ENCODE results near the gene MGMT. TPM values are rescaled to one million over a fixed set of nuclear protein-coding genes. Genes with fewer than 3 reads are reported as not detected.

The MGMT gene
- total and polyA plus RNA-seq, 7 experiments from 2014 or later = 17.6 to 37.1 (median 22.0) TPM

DNA sequence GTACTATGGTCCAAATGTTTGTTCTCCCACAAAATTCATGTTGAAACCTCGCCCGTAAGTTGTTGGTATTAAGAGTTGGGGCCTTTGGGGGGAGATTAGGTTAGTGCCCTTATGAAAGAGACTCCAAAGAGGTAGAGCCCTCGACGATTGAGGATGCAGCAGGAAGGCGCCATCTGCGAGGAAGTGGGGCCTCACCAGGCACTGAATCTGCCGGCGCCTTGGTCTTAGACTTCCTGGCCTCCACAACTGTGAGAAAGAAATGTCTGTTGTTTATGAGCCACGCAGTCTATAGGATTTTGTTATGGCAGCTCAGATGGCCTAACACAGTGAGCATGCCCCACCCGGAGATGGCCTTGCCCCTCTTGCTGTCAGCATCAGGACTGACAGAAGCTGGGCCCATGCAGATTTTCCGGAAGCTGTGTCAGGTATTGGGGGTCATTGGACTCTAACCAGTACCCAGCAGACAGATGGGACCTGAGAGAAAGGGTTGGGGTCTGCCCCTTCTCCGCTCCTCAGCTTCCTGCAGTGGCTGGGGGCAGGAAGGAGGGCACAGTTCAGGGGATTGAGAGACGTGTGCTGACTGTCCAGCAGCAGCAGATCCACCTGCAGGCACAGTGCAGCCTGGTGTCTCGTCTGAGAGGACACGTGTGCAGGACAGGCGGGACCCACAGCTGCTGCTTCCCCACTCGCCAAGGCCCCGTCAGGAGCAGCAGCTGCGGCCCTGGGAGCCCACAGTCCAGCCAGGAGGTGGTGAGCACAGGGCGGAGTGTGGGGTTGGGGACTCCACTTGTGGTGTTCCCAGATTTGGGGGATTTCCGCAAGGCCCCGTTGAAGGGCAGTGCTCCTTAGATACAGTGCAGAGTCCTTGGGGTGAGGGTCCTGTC is 47.8 kb downstream of the MGMT start:
- peaks cover 0 to 8% (median 0%) of the 10 kb centered on the region in 3 experiments for H3K9me3 ChIP-seq (ENCODE audit: control insufficient read depth in 2 of 3, low read length in 3 of 3)
- no peak overlapping the region for H3K27ac ChIP-seq (ENCODE audit: low read depth, low read length)
- Mint-ChIP-seq H3K4me3 (peak overlapping the region in 2 of 10 donors; percentile 2 to 5), H3K4me1 (peaks cover 0 to 52% (median 32%) of the 10 kb centered on the region in 7 donors), H3K9me3 (peaks cover 0 to 39% (median 9%) of the 10 kb centered on the region in 11 donors), H3K36me3 (peaks cover 5 to 41% (median 30%) of the 10 kb centered on the region in 5 donors), H3K27ac (peak overlapping the region in 2 of 9 donors; percentile 28 to 65), H3K27me3 (no peaks in the 10 kb centered on the region)
- no peaks in the 10 kb centered on the region for H3K27me3 ChIP-seq (ENCODE audit: control insufficient read depth in 2 of 2, insufficient read depth in 2 of 2, low read length in 2 of 2)
- ChIA-PET CTCF (no interaction called here), POLR2A (no interaction called here)
- DNase-seq = no peak
- H3K4me3 ChIP-seq (ENCODE audit: low read length) = no peak overlapping the region
- no peaks in the 10 kb centered on the region for H3K4me1 ChIP-seq (ENCODE audit: control insufficient read depth in 2 of 2, insufficient read depth in 2 of 2, low read length in 2 of 2)
- H3K36me3 ChIP-seq (ENCODE audit: control insufficient read depth in 2 of 3, insufficient read depth in 3 of 3, low read length in 3 of 3) = no peaks in the 10 kb centered on the region
- ATAC-seq = no peak
- intact Hi-C loops (cut with micrococcal nuclease) = no loop called here

DNA sequence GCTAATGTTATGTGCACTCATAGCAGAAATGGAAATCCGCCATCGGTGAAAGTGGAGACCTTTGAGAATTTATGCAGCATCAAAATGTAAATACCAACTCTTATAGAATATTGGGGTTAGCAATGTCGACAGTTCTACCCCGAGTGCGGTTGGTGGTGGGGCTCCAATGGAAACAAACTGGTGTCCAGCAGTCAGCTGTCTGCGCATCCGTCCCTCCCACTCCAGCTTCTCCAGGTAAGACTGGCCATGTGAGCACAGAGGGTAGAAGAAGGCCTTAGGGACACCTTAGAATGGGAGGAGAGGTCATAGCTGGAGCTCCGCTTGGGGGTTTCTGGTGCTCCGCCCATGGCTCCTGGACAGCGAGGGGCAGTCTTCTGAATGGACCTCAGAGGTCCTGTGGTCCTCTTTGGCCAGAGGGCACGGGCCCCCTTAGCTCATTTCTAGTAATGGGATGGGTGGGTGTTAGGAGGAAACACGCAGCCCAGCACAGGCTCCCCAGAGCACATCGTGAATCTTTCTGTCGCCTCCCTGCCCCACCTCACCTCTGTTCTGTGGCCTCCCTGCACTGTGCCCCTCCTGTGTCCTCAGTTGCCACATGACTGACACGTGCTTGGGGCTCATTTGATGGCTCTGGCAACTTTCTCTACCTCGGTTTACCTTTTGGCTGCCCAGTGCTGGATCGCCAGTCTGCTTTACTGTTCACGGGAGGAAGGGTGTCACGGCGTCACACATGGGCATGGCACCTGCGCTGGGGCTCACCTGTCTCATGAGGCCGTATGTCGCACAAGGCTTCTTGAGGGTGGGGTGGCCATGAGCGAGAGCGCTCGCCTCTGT is 50.0 kb downstream of the MGMT start:
- no peak overlapping the region for H3K4me3 Mint-ChIP-seq
- H3K36me3 ChIP-seq (ENCODE audit: control insufficient read depth in 2 of 3, insufficient read depth in 3 of 3, low read length in 3 of 3) = peaks cover 0 to 5% (median 0%) of the 10 kb centered on the region in 3 experiments
- DNase-seq (no peak), ATAC-seq (no peak)
- H3K9me3 ChIP-seq (ENCODE audit: control insufficient read depth in 2 of 3, low read length in 3 of 3) = peaks cover 0 to 12% (median 0%) of the 10 kb centered on the region in 3 experiments
- H3K27me3 Mint-ChIP-seq = no peaks in the 10 kb centered on the region
- no peaks in the 10 kb centered on the region for H3K27me3 ChIP-seq (ENCODE audit: control insufficient read depth in 2 of 2, insufficient read depth in 2 of 2, low read length in 2 of 2)
- ChIA-PET CTCF (no interaction called here), POLR2A (no interaction called here)
- no peak overlapping the region for H3K4me3 ChIP-seq (ENCODE audit: low read length)
- intact Hi-C loops (cut with micrococcal nuclease) = no loop called here
- H3K9me3 Mint-ChIP-seq = peaks cover 0 to 28% (median 3%) of the 10 kb centered on the region in 11 donors
- no peaks in the 10 kb centered on the region for H3K4me1 ChIP-seq (ENCODE audit: control insufficient read depth in 2 of 2, insufficient read depth in 2 of 2, low read length in 2 of 2)
- peaks cover 0 to 32% (median 23%) of the 10 kb centered on the region in 5 donors for H3K36me3 Mint-ChIP-seq
- no peak overlapping the region for H3K27ac Mint-ChIP-seq
- no peak overlapping the region for H3K27ac ChIP-seq (ENCODE audit: low read depth, low read length)
- H3K4me1 Mint-ChIP-seq = peaks cover 0 to 41% (median 30%) of the 10 kb centered on the region in 7 donors

- no peaks in the 10 kb centered on the region for H3K4me1 ChIP-seq (ENCODE audit: control insufficient read depth in 2 of 2, insufficient read depth in 2 of 2, low read length in 2 of 2)
- Mint-ChIP-seq H3K27ac (no peak overlapping the region), H3K27me3 (no peaks in the 10 kb centered on the region), H3K4me3 (no peak overlapping the region), H3K36me3 (peaks cover 0 to 32% (median 18%) of the 10 kb centered on the region in 5 donors), H3K4me1 (peaks cover 0 to 35% (median 25%) of the 10 kb centered on the region in 7 donors), H3K9me3 (peaks cover 0 to 22% (median 0%) of the 10 kb centered on the region in 11 donors)
- H3K27me3 ChIP-seq (ENCODE audit: control insufficient read depth in 2 of 2, insufficient read depth in 2 of 2, low read length in 2 of 2) = no peaks in the 10 kb centered on the region
- ATAC-seq = peak; percentile 68
- intact Hi-C loops (cut with micrococcal nuclease) = no loop called here
- no peak overlapping the region for H3K27ac ChIP-seq (ENCODE audit: low read depth, low read length)
- DNase-seq = no peak
- no peak overlapping the region for H3K4me3 ChIP-seq (ENCODE audit: low read length)
- peaks cover 0 to 12% (median 0%) of the 10 kb centered on the region in 3 experiments for H3K9me3 ChIP-seq (ENCODE audit: control insufficient read depth in 2 of 3, low read length in 3 of 3)
- ChIA-PET CTCF (no interaction called here), POLR2A (no interaction called here)
- H3K36me3 ChIP-seq (ENCODE audit: control insufficient read depth in 2 of 3, insufficient read depth in 3 of 3, low read length in 3 of 3) = peaks cover 0 to 5% (median 0%) of the 10 kb centered on the region in 3 experiments
These were observed 50.6 kb downstream of the MGMT start for GRCh38 chr10:129517680-129518057.

GRCh38 chr10:129518793-129519192 is 51.8 kb downstream of the MGMT start:
- intact Hi-C loops (cut with micrococcal nuclease) = no loop called here
- no peaks in the 10 kb centered on the region for H3K4me1 ChIP-seq (ENCODE audit: control insufficient read depth in 2 of 2, insufficient read depth in 2 of 2, low read length in 2 of 2)
- Mint-ChIP-seq H3K4me3 (no peak overlapping the region), H3K4me1 (peaks cover 0 to 28% (median 15%) of the 10 kb centered on the region in 7 donors), H3K27ac (no peak overlapping the region), H3K9me3 (peaks cover 0 to 17% (median 0%) of the 10 kb centered on the region in 11 donors), H3K27me3 (no peaks in the 10 kb centered on the region), H3K36me3 (peaks cover 0 to 30% (median 16%) of the 10 kb centered on the region in 5 donors)
- no peak for DNase-seq
- peaks cover 0 to 5% (median 0%) of the 10 kb centered on the region in 3 experiments for H3K36me3 ChIP-seq (ENCODE audit: control insufficient read depth in 2 of 3, insufficient read depth in 3 of 3, low read length in 3 of 3)
- H3K27me3 ChIP-seq (ENCODE audit: control insufficient read depth in 2 of 2, insufficient read depth in 2 of 2, low read length in 2 of 2) = no peaks in the 10 kb centered on the region
- ChIA-PET CTCF (no interaction called here), POLR2A (no interaction called here)
- H3K27ac ChIP-seq (ENCODE audit: low read depth, low read length) = no peak overlapping the region
- H3K9me3 ChIP-seq (ENCODE audit: control insufficient read depth in 2 of 3, low read length in 3 of 3) = peaks cover 0 to 12% (median 0%) of the 10 kb centered on the region in 3 experiments
- H3K4me3 ChIP-seq (ENCODE audit: low read length) = no peak overlapping the region
- no peak for ATAC-seq

DNA sequence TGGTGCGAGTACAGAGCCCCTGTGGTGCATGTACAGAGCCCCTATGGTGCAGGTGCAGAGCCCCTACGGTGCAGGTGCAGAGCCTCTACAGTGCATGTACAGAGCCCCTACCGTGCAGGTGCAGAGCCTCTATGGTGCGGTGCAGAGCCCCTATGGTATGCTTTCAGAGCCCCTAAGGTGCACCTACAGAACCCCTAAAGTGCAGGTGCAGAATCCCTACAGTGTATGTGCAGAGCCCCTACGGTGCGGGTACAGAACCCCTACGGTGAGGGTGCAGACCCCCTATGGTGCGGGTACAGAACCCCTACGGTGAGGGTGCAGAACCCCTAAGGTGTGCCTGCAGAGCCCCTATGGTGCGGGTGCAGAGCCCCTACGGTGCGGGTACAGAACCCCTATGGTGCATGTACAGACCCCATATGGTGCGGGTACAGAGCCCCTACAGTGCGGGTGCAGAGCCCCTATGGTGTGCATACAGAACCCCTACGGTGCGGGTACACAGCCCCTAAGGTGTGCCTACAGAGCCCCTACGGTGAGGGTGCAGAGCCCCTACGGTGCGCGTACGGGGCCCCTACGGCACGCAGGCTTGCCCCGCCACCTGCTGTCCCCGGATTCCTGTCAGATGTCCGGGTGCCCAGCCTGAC is 53.5 kb downstream of the MGMT start:
- POLR2A ChIA-PET = no interaction called here
- DNase-seq (no peak), ATAC-seq (no peak)
- CTCF ChIA-PET = no interaction called here
- Histone ChIP-seq H3K4me1 (ENCODE audit: control insufficient read depth in 2 of 2, insufficient read depth in 2 of 2, low read length in 2 of 2) (no peaks in the 10 kb centered on the region), H3K36me3 (ENCODE audit: control insufficient read depth in 2 of 3, insufficient read depth in 3 of 3, low read length in 3 of 3) (peaks cover 0 to 5% (median 0%) of the 10 kb centered on the region in 3 experiments), H3K9me3 (ENCODE audit: control insufficient read depth in 2 of 3, low read length in 3 of 3) (peaks cover 0 to 12% (median 0%) of the 10 kb centered on the region in 3 experiments), H3K27ac (ENCODE audit: low read depth, low read length) (no peak overlapping the region), H3K4me3 (ENCODE audit: low read length) (no peak overlapping the region), H3K27me3 (ENCODE audit: control insufficient read depth in 2 of 2, insufficient read depth in 2 of 2, low read length in 2 of 2) (no peaks in the 10 kb centered on the region)
- intact Hi-C loops (cut with micrococcal nuclease) = no loop called here
- Mint-ChIP-seq H3K9me3 (peaks cover 0 to 18% (median 2%) of the 10 kb centered on the region in 11 donors), H3K4me1 (peaks cover 0 to 24% (median 8%) of the 10 kb centered on the region in 7 donors), H3K27ac (no peak overlapping the region), H3K4me3 (no peak overlapping the region), H3K36me3 (peaks cover 0 to 31% (median 10%) of the 10 kb centered on the region in 5 donors), H3K27me3 (no peaks in the 10 kb centered on the region)
